OCI-LY7 (cell line): Measurements from ENCODE around the gene SRCAP. TPM values are rescaled to one million over a fixed set of nuclear protein-coding genes. Genes with fewer than 3 reads are reported as not detected.

Experiments
- BruUV-seq: library from RNA; stranded (reverse); fragments of 400-500 nt; replicated peaks from 2 replicates; lab custom pipeline; 2021; lab: Mats Ljungman, UMichigan
- CTCF ChIA-PET: fragments of 300-600 bp; sonication (Branson Sonifier 250); formaldehyde crosslinking; loops from one replicate; lab custom pipeline; 2022; ENCODE audit warnings: antibody characterized with exemption; ENCODE audit not compliant: unreplicated experiment; lab: Charles Lee
- POLR2A ChIA-PET: fragments of 300-600 bp; sonication (Branson Sonifier 250); formaldehyde crosslinking; loops from one replicate; lab custom pipeline; 2022; ENCODE audit warnings: antibody characterized with exemption; lab: Charles Lee
- DNase-seq: peaks from one replicate; pipeline ENCODE4 v3.0.0-alpha.2; 2015; ENCODE audit warnings: low spot score
- H2AFZ ChIP-seq: fragments of 200-600 bp; sonication (generic), shearing (Covaris generic); 2 replicates; pipeline ENCODE4 v1.6.1; 2014; ENCODE audit warnings: mild to moderate bottlenecking, antibody characterized with exemption, low read length, moderate library complexity
- H3K27ac ChIP-seq: fragments of 200-600 bp; sonication (generic); 2 replicates; pipeline ENCODE4 v1.5.1; 2014; ENCODE audit warnings: mixed run types, low read depth, mild to moderate bottlenecking, moderate library complexity, low read length, inconsistent platforms; ENCODE audit not compliant: poor library complexity, severe bottlenecking
- H3K36me3 ChIP-seq: fragments of 200-600 bp; sonication (generic); 2 replicates; pipeline ENCODE4 v1.6.1; 2014; ENCODE audit warnings: mild to moderate bottlenecking, antibody characterized with exemption, low read length, moderate library complexity, mixed read lengths; ENCODE audit not compliant: insufficient read depth
- H3K4me1 ChIP-seq: fragments of 200-600 bp; sonication (generic); 2 replicates; pipeline ENCODE4 v1.5.1; 2014; ENCODE audit warnings: mild to moderate bottlenecking, low read length; ENCODE audit not compliant: insufficient read depth, poor library complexity, severe bottlenecking
- H3K4me2 ChIP-seq: fragments of 200-600 bp; sonication (generic); 2 replicates; pipeline ENCODE4 v1.6.1; 2014; ENCODE audit warnings: mild to moderate bottlenecking, low read length
- H3K4me3 ChIP-seq: fragments of 200-600 bp; sonication (generic); 2 replicates; pipeline ENCODE4 v1.5.1; 2014; ENCODE audit warnings: mild to moderate bottlenecking, low read depth, low read length; ENCODE audit not compliant: poor library complexity, severe bottlenecking
- H3K79me2 ChIP-seq: fragments of 200-600 bp; sonication (generic); 2 replicates; pipeline ENCODE4 v1.6.1; 2016; ENCODE audit warnings: low read depth, mild to moderate bottlenecking, low read length, moderate library complexity, mixed read lengths; ENCODE audit not compliant: insufficient read depth
- H3K9me2 ChIP-seq: fragments of 200-600 bp; sonication (generic); 2 replicates; pipeline ENCODE4 v1.6.1; 2016; ENCODE audit warnings: mild to moderate bottlenecking, low read length, mixed read lengths; ENCODE audit not compliant: insufficient read depth
- H3K9me3 ChIP-seq: fragments of 200-600 bp; sonication (generic); 2 replicates; pipeline ENCODE4 v1.6.1; 2014; ENCODE audit warnings: mild to moderate bottlenecking, mixed run types, low read length, mixed read lengths
- H4K20me1 ChIP-seq: fragments of 200-600 bp; sonication (generic); 2 replicates; pipeline ENCODE4 v1.6.1; 2014; ENCODE audit warnings: mild to moderate bottlenecking, antibody characterized with exemption, low read length, moderate library complexity, mixed read lengths; ENCODE audit not compliant: insufficient read depth
- EZH2phosphoT487 ChIP-seq: fragments of 200-600 bp; sonication (generic); IDR thresholded peaks from 2 replicates; pipeline ENCODE4 v1.6.1; 2018; ENCODE audit warnings: low read depth, borderline replicate concordance, mild to moderate bottlenecking, mixed run types, antibody characterized with exemption, low read length, moderate library complexity, mixed read lengths
- intact Hi-C: fragments of 100-400 bp; cut with micrococcal nuclease; formaldehyde crosslinking; loops from one replicate; pipeline ENCODE4 v1.10.0; 2022; ENCODE audit not compliant: unreplicated experiment
- total RNA-seq, 2 experiments: library from RNA; depleted of rRNA in 1 of 2; stranded (reverse); fragments of >200 nt in 1 of 2; shearing (Covaris generic) in 1 of 2; gene quantifications; 2 replicates each; pipeline ENCODE4 v1.2.3, GENCODE V29; 2014 to 2022
- TF ChIP-seq, protein P1 (sequence below): fragments of 200-600 bp; sonication (generic); conservative IDR thresholded peaks from 2 replicates; pipeline ENCODE4 v1.5.1; 2014; ENCODE audit warnings: mild to moderate bottlenecking, antibody characterized with exemption, low read length, moderate library complexity, mixed read lengths

Gene SRCAP
- total RNA-seq, 2 experiments from 2014 or later = 41.8 to 93.7 TPM

DNA sequence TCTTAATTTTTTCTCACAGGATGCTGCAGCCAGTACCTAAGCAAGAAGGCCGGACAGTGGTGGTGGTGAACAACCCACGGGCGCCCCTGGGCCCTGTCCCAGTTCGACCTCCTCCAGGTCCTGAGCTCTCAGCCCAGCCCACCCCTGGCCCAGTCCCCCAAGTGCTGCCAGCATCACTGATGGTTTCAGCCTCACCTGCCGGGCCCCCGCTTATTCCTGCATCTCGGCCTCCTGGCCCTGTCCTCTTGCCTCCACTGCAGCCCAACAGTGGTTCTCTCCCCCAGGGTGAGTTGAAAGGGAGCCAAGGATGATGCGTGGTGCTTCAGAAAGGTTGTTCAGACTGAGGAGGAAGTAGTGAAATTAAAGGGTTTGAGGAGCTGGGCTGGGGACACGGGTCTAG, 21.7 kb downstream of the SRCAP start:
- Histone ChIP-seq H3K27ac (no peak overlapping the region), H4K20me1 (no peaks in the 10 kb centered on the region), H3K36me3 (peaks cover 96% of the 10 kb centered on the region), H3K4me3 (no peak overlapping the region), H3K9me2 (no peaks in the 10 kb centered on the region), H3K4me1 (no peaks in the 10 kb centered on the region), H2AFZ (no peak overlapping the region), H3K4me2 (no peak overlapping the region), H3K79me2 (0 out of 2 replicates have a peak, but pooled peaks cover 10% of the 10 kb centered on the region), H3K9me3 (no peaks in the 10 kb centered on the region)
- intact Hi-C loops = no loop called here
- ChIA-PET POLR2A (no interaction called here), CTCF (interaction anchor here (0.6 kb wide), 1 partner anchor 51 kb away, joined by 3 read pairs; no protein-coding TSS in a partner anchor)
- no TSS peak for BruUV-seq
- TF ChIP-seq, protein P1, sequence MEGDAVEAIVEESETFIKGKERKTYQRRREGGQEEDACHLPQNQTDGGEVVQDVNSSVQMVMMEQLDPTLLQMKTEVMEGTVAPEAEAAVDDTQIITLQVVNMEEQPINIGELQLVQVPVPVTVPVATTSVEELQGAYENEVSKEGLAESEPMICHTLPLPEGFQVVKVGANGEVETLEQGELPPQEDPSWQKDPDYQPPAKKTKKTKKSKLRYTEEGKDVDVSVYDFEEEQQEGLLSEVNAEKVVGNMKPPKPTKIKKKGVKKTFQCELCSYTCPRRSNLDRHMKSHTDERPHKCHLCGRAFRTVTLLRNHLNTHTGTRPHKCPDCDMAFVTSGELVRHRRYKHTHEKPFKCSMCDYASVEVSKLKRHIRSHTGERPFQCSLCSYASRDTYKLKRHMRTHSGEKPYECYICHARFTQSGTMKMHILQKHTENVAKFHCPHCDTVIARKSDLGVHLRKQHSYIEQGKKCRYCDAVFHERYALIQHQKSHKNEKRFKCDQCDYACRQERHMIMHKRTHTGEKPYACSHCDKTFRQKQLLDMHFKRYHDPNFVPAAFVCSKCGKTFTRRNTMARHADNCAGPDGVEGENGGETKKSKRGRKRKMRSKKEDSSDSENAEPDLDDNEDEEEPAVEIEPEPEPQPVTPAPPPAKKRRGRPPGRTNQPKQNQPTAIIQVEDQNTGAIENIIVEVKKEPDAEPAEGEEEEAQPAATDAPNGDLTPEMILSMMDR = no peak
- no peak for TF ChIP-seq EZH2phosphoT487
- no peak for DNase-seq

DNA sequence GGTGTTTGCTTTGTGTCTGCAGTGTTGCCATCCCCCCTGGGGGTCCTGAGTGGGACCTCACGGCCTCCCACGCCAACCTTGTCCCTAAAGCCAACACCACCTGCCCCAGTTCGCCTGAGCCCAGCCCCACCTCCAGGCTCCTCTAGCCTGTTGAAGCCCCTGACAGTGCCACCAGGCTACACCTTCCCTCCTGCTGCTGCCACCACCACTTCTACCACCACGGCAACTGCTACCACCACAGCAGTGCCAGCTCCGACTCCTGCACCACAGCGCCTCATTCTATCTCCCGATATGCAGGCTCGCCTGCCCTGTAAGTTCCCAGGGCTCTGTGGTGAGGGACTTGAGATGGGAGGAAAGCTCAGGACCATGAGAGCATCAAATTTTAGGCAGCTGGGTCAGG, 22.2 kb downstream of the SRCAP start:
- Histone ChIP-seq H3K27ac (no peak overlapping the region), H3K4me3 (no peak overlapping the region), H3K4me1 (no peaks in the 10 kb centered on the region), H3K9me3 (no peaks in the 10 kb centered on the region), H3K4me2 (no peak overlapping the region), H3K9me2 (no peaks in the 10 kb centered on the region), H4K20me1 (no peaks in the 10 kb centered on the region), H3K79me2 (0 out of 2 replicates have a peak, but pooled peaks cover 10% of the 10 kb centered on the region), H2AFZ (no peak overlapping the region), H3K36me3 (peaks cover 96% of the 10 kb centered on the region)
- ChIA-PET POLR2A (no interaction called here), CTCF (no interaction called here)
- intact Hi-C loops = no loop called here
- no peak for DNase-seq
- no TSS peak for BruUV-seq
- TF ChIP-seq, protein P1 = no peak
- no peak for TF ChIP-seq EZH2phosphoT487

DNA sequence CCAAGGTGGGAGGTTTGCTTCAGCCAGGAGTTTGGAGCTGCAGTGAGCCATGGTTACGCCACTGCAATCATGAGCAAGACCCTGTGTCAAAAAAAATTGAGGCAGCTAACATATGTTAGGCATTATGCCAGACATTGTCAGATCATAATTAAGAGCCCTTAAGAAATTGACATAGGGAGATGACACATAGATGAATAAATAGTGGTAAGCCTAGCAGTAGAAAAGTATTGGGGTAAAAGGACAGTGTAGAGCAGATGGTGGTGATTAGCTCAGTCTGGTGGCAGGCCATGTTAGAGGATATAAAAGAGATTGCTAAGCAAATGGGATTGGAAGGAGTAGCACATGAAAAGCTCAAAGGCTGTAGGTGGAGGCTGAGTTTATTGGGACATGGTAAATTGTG, 22.6 kb downstream of the SRCAP start:
- CTCF ChIA-PET = no interaction called here
- H3K36me3 ChIP-seq = peaks cover 96% of the 10 kb centered on the region
- H3K4me1 ChIP-seq = no peaks in the 10 kb centered on the region

More for the DNA sequence above, 22.6 kb downstream of the SRCAP start:
- no TSS peak for BruUV-seq
- Histone ChIP-seq H3K79me2 (0 out of 2 replicates have a peak, but pooled peaks cover 8% of the 10 kb centered on the region), H3K4me2 (no peak overlapping the region), H3K9me2 (no peaks in the 10 kb centered on the region), H2AFZ (no peak overlapping the region), H4K20me1 (no peaks in the 10 kb centered on the region), H3K27ac (no peak overlapping the region), H3K4me3 (no peak overlapping the region), H3K9me3 (no peaks in the 10 kb centered on the region)
- TF ChIP-seq EZH2phosphoT487 = no peak
- TF ChIP-seq, protein P1 = no peak
- no peak for DNase-seq
- POLR2A ChIA-PET = interaction anchor here (0.6 kb wide), 2 partner anchors 26 to 85 kb away, joined by 3 to 4 read pairs; partner anchors contain the start of gene PHKG2
- intact Hi-C loops = no loop called here
